ENCODE measurements around the gene CRACDL. TPM values are rescaled to one million over a fixed set of nuclear protein-coding genes. Genes with fewer than 3 reads are reported as not detected.

The CRACDL gene
- total and polyA plus RNA-seq, 2 of the 13 experiments (the other 11 are each of a cell fraction or from before 2014, with no cell fraction given), result 0.15 to 0.26 TPM

DNA sequence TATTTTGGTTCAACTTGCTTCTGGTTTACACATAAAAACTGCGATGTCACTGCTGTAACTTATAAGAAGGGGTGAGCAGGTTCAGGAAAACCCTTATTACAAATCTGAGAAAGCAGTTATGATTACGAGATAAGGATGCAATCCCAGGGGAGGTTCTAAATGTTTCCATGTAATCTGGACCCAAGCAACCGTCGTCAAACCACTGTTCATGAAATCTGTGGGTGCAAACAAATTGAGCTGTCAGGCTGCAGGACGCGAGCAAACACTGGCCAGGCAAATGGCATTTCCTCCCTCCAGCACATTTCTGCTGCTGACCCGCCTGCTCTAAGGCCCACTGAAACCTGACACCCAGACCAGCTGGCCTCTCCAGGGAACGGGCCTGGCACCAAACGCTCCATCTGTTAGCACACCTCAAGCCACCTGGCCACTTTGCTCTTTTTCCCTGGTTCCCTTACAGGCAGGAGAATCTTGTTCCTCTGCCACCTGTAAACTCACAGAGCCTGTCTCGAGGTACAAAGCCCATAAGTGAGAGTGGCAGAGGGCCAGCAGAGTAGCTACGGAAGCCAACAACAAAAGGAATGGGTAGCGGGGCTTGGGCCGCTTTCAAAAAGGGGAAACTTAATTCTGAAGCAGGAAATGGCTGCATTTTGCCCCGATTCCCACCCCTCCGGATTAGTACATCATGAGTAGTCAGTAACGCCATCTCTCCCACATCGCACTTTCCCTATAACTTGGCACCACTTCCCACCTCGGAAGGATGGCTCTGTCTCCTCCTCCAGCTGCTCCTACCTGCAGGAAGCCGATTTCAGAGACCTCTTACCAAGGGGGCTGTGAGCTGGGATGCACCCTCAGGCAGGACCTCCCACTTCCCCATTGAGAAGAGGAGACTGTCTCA lies 26.5 kb downstream of the CRACDL start (continued):
- TF ChIP-seq, protein P1, sequence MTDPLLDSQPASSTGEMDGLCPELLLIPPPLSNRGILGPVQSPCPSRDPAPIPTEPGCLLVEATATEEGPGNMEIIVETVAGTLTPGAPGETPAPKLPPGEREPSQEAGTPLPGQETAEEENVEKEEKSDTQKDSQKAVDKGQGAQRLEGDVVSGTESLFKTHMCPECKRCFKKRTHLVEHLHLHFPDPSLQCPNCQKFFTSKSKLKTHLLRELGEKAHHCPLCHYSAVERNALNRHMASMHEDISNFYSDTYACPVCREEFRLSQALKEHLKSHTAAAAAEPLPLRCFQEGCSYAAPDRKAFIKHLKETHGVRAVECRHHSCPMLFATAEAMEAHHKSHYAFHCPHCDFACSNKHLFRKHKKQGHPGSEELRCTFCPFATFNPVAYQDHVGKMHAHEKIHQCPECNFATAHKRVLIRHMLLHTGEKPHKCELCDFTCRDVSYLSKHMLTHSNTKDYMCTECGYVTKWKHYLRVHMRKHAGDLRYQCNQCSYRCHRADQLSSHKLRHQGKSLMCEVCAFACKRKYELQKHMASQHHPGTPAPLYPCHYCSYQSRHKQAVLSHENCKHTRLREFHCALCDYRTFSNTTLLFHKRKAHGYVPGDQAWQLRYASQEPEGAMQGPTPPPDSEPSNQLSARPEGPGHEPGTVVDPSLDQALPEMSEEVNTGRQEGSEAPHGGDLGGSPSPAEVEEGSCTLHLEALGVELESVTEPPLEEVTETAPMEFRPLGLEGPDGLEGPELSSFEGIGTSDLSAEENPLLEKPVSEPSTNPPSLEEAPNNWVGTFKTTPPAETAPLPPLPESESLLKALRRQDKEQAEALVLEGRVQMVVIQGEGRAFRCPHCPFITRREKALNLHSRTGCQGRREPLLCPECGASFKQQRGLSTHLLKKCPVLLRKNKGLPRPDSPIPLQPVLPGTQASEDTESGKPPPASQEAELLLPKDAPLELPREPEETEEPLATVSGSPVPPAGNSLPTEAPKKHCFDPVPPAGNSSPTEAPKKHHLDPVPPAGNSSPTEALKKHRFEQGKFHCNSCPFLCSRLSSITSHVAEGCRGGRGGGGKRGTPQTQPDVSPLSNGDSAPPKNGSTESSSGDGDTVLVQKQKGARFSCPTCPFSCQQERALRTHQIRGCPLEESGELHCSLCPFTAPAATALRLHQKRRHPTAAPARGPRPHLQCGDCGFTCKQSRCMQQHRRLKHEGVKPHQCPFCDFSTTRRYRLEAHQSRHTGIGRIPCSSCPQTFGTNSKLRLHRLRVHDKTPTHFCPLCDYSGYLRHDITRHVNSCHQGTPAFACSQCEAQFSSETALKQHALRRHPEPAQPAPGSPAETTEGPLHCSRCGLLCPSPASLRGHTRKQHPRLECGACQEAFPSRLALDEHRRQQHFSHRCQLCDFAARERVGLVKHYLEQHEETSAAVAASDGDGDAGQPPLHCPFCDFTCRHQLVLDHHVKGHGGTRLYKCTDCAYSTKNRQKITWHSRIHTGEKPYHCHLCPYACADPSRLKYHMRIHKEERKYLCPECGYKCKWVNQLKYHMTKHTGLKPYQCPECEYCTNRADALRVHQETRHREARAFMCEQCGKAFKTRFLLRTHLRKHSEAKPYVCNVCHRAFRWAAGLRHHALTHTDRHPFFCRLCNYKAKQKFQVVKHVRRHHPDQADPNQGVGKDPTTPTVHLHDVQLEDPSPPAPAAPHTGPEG (CRISPR knock-in tag; IDR thresholded peaks at IDR 0.05), result no peak
- TF ChIP-seq ZNF879 (CRISPR knock-in tag; IDR thresholded peaks at IDR 0.05) (no peak), MIXL1 (CRISPR knock-in tag; IDR thresholded peaks at IDR 0.05) (peak; percentile 55; the same call in 1 of the 2 replicates), ZNF644 (CRISPR knock-in tag; IDR thresholded peaks at IDR 0.05; ENCODE audit: low read depth) (peak; percentile 59; the same call in 1 of the 2 replicates), MTA1 (CRISPR knock-in tag; IDR thresholded peaks at IDR 0.05; ENCODE audit: borderline replicate concordance) (peak; percentile 46; the same call in 1 of the 2 replicates), RAD51 (IDR thresholded peaks at IDR 0.05; ENCODE audit: borderline replicate concordance) (no peak), ZNF746 (CRISPR knock-in tag; IDR thresholded peaks at IDR 0.05) (no peak), ZSCAN22 (CRISPR knock-in tag; IDR thresholded peaks at IDR 0.05) (0 out of 2 replicates have a peak, but pooled peaks have one; percentile 46), HDAC1 (CRISPR knock-in tag; IDR thresholded peaks at IDR 0.05) (0 out of 2 replicates have a peak, but pooled peaks have one; percentile 58), PAX8 (CRISPR knock-in tag; IDR thresholded peaks at IDR 0.05; ENCODE audit: borderline replicate concordance) (no peak), ZNF430 (CRISPR knock-in tag; IDR thresholded peaks at IDR 0.05) (peak; percentile 49; the same call in 1 of the 2 replicates), WIZ (CRISPR knock-in tag; IDR thresholded peaks at IDR 0.05) (no peak), ZNF547 (CRISPR knock-in tag; IDR thresholded peaks at IDR 0.05) (no peak), SPEN (CRISPR knock-in tag; IDR thresholded peaks at IDR 0.05; ENCODE audit: low read depth) (peak; percentile 53), GFI1 (CRISPR knock-in tag; IDR thresholded peaks at IDR 0.05; ENCODE audit: borderline replicate concordance) (peak; percentile 94), SP4 (CRISPR knock-in tag; IDR thresholded peaks at IDR 0.05) (peak; percentile 47; the same call in 1 of the 2 replicates), PITX1 (CRISPR knock-in tag; IDR thresholded peaks at IDR 0.05) (0 out of 2 replicates have a peak, but pooled peaks have one; percentile 60), ZNF160 (CRISPR knock-in tag; IDR thresholded peaks at IDR 0.05) (no peak)
- TF ChIP-seq, protein P2, sequence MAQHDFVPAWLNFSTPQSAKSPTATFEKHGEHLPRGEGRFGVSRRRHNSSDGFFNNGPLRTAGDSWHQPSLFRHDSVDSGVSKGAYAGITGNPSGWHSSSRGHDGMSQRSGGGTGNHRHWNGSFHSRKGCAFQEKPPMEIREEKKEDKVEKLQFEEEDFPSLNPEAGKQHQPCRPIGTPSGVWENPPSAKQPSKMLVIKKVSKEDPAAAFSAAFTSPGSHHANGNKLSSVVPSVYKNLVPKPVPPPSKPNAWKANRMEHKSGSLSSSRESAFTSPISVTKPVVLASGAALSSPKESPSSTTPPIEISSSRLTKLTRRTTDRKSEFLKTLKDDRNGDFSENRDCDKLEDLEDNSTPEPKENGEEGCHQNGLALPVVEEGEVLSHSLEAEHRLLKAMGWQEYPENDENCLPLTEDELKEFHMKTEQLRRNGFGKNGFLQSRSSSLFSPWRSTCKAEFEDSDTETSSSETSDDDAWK (CRISPR knock-in tag; IDR thresholded peaks at IDR 0.05), result no peak
- TF ChIP-seq, protein P3, sequence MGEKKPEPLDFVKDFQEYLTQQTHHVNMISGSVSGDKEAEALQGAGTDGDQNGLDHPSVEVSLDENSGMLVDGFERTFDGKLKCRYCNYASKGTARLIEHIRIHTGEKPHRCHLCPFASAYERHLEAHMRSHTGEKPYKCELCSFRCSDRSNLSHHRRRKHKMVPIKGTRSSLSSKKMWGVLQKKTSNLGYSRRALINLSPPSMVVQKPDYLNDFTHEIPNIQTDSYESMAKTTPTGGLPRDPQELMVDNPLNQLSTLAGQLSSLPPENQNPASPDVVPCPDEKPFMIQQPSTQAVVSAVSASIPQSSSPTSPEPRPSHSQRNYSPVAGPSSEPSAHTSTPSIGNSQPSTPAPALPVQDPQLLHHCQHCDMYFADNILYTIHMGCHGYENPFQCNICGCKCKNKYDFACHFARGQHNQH (CRISPR knock-in tag; IDR thresholded peaks at IDR 0.05), result 0 out of 2 replicates have a peak, but pooled peaks have one; percentile 39
- TF ChIP-seq, protein P4, sequence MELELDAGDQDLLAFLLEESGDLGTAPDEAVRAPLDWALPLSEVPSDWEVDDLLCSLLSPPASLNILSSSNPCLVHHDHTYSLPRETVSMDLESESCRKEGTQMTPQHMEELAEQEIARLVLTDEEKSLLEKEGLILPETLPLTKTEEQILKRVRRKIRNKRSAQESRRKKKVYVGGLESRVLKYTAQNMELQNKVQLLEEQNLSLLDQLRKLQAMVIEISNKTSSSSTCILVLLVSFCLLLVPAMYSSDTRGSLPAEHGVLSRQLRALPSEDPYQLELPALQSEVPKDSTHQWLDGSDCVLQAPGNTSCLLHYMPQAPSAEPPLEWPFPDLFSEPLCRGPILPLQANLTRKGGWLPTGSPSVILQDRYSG (CRISPR knock-in tag; IDR thresholded peaks at IDR 0.05), result no peak
